H9 (cell line): ENCODE measurements around the gene LBH. TPM values are rescaled to one million over a fixed set of nuclear protein-coding genes. Genes with fewer than 3 reads are reported as not detected.

ENCODE experiments used
- DNase-seq: peaks from one replicate; pipeline ENCODE4 v3.0.0-alpha.2; 2017
- H2AFZ ChIP-seq: one replicate; pipeline ENCODE4 v1.6.1; 2013; ENCODE audit warnings: mild to moderate bottlenecking, low read length, control low read depth, moderate library complexity
- H2AK5ac ChIP-seq: 2 replicates; pipeline ENCODE4 v1.6.1; 2013; ENCODE audit warnings: low read length, control low read depth, mixed read lengths; ENCODE audit not compliant: insufficient read length
- H2BK120ac ChIP-seq: one replicate; pipeline ENCODE4 v1.6.1; 2013; ENCODE audit warnings: low read depth, mild to moderate bottlenecking, low read length, control low read depth, inconsistent platforms; ENCODE audit not compliant: poor library complexity, severe bottlenecking
- H2BK12ac ChIP-seq: 2 replicates; pipeline ENCODE4 v1.6.1; 2013; ENCODE audit warnings: low read length, control low read depth, mixed read lengths, low read depth; ENCODE audit not compliant: insufficient read length
- H2BK15ac ChIP-seq: 2 replicates; pipeline ENCODE4 v1.6.1; 2013; ENCODE audit warnings: low read depth, low read length, control low read depth
- H2BK20ac ChIP-seq: one replicate; pipeline ENCODE4 v1.6.1; 2013; ENCODE audit warnings: low read depth, mild to moderate bottlenecking, low read length, control low read depth, inconsistent platforms; ENCODE audit not compliant: poor library complexity, severe bottlenecking
- H2BK5ac ChIP-seq: 2 replicates; pipeline ENCODE4 v1.6.1; 2013; ENCODE audit warnings: low read length, control low read depth, mixed read lengths; ENCODE audit not compliant: insufficient read length
- H3K14ac ChIP-seq: 2 replicates; pipeline ENCODE4 v1.6.1; 2013; ENCODE audit warnings: low read length, control low read depth; ENCODE audit not compliant: insufficient read depth
- H3K18ac ChIP-seq: 2 replicates; pipeline ENCODE4 v1.6.1; 2013; ENCODE audit warnings: low read depth, mild to moderate bottlenecking, mixed read lengths, low read length, control low read depth; ENCODE audit not compliant: insufficient read length
- H3K23ac ChIP-seq: 2 replicates; pipeline ENCODE4 v1.6.1; 2013; ENCODE audit warnings: low read length, control low read depth, mixed read lengths, low read depth; ENCODE audit not compliant: insufficient read length
- H3K23me2 ChIP-seq: 2 replicates; pipeline ENCODE4 v1.6.1; 2013; ENCODE audit warnings: low read depth, mild to moderate bottlenecking, mixed read lengths, low read length, control low read depth; ENCODE audit not compliant: insufficient read length, poor library complexity, severe bottlenecking
- H3K27ac ChIP-seq: 2 replicates; pipeline ENCODE4 v1.5.1; 2013; ENCODE audit warnings: low read length, control low read depth, mixed read lengths, low read depth; ENCODE audit not compliant: insufficient read length
- H3K27me3 ChIP-seq: 2 replicates; pipeline ENCODE4 v1.6.1; 2013; ENCODE audit warnings: low read length, control low read depth, inconsistent platforms; ENCODE audit not compliant: insufficient read depth
- H3K4ac ChIP-seq: 2 replicates; pipeline ENCODE4 v1.6.1; 2013; ENCODE audit warnings: low read depth, mild to moderate bottlenecking, control low read depth, inconsistent platforms, low read length, moderate library complexity
- H3K4me1 ChIP-seq: 2 replicates; pipeline ENCODE4 v1.6.1; 2013; ENCODE audit warnings: low read length, control low read depth, inconsistent platforms; ENCODE audit not compliant: insufficient read depth
- H3K4me2 ChIP-seq: 2 replicates; pipeline ENCODE4 v1.6.1; 2013; ENCODE audit warnings: low read length, control low read depth, mixed read lengths; ENCODE audit not compliant: insufficient read length, insufficient read depth
- H3K56ac ChIP-seq: 2 replicates; pipeline ENCODE4 v1.6.1; 2013; ENCODE audit warnings: low read depth, mild to moderate bottlenecking, mixed read lengths, low read length, control low read depth; ENCODE audit not compliant: insufficient read length
- H3K79me1 ChIP-seq: 2 replicates; pipeline ENCODE4 v1.6.1; 2013; ENCODE audit warnings: low read depth, mild to moderate bottlenecking, moderate library complexity, low read length, control low read depth, inconsistent platforms; ENCODE audit not compliant: insufficient read depth, poor library complexity, severe bottlenecking
- H3K79me2 ChIP-seq: 2 replicates; pipeline ENCODE4 v1.6.1; 2013; ENCODE audit warnings: low read length, control low read depth, inconsistent platforms; ENCODE audit not compliant: insufficient read depth
- H3K9ac ChIP-seq: 2 replicates; pipeline ENCODE4 v1.6.1; 2013; ENCODE audit warnings: low read length, control low read depth, mixed read lengths; ENCODE audit not compliant: insufficient read length; ENCODE audit errors: extremely low read depth
- H3K9me3 ChIP-seq: one replicate; pipeline ENCODE4 v1.6.1; 2013; ENCODE audit warnings: low read depth, low read length, inconsistent platforms; ENCODE audit not compliant: control insufficient read depth
- H3T11ph ChIP-seq: one replicate; pipeline ENCODE4 v1.6.1; 2013; ENCODE audit warnings: mild to moderate bottlenecking, low read length, control low read depth, inconsistent platforms
- H4K20me1 ChIP-seq: one replicate; pipeline ENCODE4 v1.6.1; 2013; ENCODE audit not compliant: control insufficient read depth, insufficient read length, insufficient read depth
- H4K5ac ChIP-seq: 2 replicates; pipeline ENCODE4 v1.6.1; 2013; ENCODE audit warnings: low read depth, mild to moderate bottlenecking, mixed read lengths, low read length, control low read depth; ENCODE audit not compliant: insufficient read length
- H4K8ac ChIP-seq: replicated peaks from 2 replicates; pipeline ENCODE4 v1.6.1; 2013; ENCODE audit warnings: low read length, control low read depth, mixed read lengths, low read depth; ENCODE audit not compliant: insufficient read length
- H4K91ac ChIP-seq: 2 replicates; pipeline ENCODE4 v1.6.1; 2013; ENCODE audit warnings: low read depth, mild to moderate bottlenecking, moderate library complexity, mixed read lengths, low read length, control low read depth; ENCODE audit not compliant: insufficient read length
- H3K27ac Mint-ChIP-seq, 3 experiments: 2 replicates in 2 of 3; 3 replicates in 1 of 3; pipeline ENCODE4 v1.8.0; 2020 to 2021; ENCODE audit warnings: mixed read lengths in 3 of 3, mild to moderate bottlenecking in 1 of 3, moderate library complexity in 1 of 3
- H3K27me3 Mint-ChIP-seq: 2 replicates; pipeline ENCODE4 v1.8.0; 2021; ENCODE audit warnings: low read depth, mild to moderate bottlenecking, moderate library complexity, mixed read lengths
- H3K36me3 Mint-ChIP-seq, 3 experiments: 2 replicates in 2 of 3; 3 replicates in 1 of 3; pipeline ENCODE4 v1.8.0; 2020 to 2021; ENCODE audit warnings: low read depth in 3 of 3, mixed read lengths in 3 of 3; ENCODE audit not compliant: insufficient read depth in 1 of 3
- H3K4me1 Mint-ChIP-seq, 2 experiments: 2 replicates each; pipeline ENCODE4 v1.8.0; 2020; ENCODE audit warnings: mixed read lengths in 2 of 2
- H3K4me3 Mint-ChIP-seq, 2 experiments: 2 replicates in 1 of 2; 3 replicates in 1 of 2; pipeline ENCODE4 v1.8.0; 2020 to 2021; ENCODE audit warnings: mild to moderate bottlenecking in 2 of 2, mixed read lengths in 2 of 2, moderate library complexity in 1 of 2
- H3K9me3 Mint-ChIP-seq, 2 experiments: 2 replicates in 1 of 2; 3 replicates in 1 of 2; pipeline ENCODE4 v1.8.0; 2020; ENCODE audit warnings: mild to moderate bottlenecking in 2 of 2, mixed read lengths in 2 of 2, moderate library complexity in 1 of 2
- WGBS: extraction: QIAGEN DNeasy Blood & Tissue Kit; methylation state at CpG from one replicate; pipeline ENCODE4 v1.1.7; 2013; ENCODE audit warnings: missing lambda C conversion rate, low lambda C conversion rate, mixed read lengths; ENCODE audit not compliant: insufficient read length; ENCODE audit errors: extremely low coverage; 5-methylcytosine and 5-hydroxymethylcytosine counted together
- total RNA-seq: library from RNA; stranded (reverse); gene quantifications from 2 replicates; pipeline ENCODE4 v1.2.1, GENCODE V29; 2021
- TF ChIP-seq, protein P1 (sequence below): fragments of 200-600 bp; sonication (generic); conservative IDR thresholded peaks from 3 replicates; pipeline ENCODE4 v1.8.0; 2021; ENCODE audit warnings: antibody characterized with exemption, mild to moderate bottlenecking

Gene LBH
- total RNA-seq, 1 experiment from 2014 or later, result 53.0 TPM

DNA sequence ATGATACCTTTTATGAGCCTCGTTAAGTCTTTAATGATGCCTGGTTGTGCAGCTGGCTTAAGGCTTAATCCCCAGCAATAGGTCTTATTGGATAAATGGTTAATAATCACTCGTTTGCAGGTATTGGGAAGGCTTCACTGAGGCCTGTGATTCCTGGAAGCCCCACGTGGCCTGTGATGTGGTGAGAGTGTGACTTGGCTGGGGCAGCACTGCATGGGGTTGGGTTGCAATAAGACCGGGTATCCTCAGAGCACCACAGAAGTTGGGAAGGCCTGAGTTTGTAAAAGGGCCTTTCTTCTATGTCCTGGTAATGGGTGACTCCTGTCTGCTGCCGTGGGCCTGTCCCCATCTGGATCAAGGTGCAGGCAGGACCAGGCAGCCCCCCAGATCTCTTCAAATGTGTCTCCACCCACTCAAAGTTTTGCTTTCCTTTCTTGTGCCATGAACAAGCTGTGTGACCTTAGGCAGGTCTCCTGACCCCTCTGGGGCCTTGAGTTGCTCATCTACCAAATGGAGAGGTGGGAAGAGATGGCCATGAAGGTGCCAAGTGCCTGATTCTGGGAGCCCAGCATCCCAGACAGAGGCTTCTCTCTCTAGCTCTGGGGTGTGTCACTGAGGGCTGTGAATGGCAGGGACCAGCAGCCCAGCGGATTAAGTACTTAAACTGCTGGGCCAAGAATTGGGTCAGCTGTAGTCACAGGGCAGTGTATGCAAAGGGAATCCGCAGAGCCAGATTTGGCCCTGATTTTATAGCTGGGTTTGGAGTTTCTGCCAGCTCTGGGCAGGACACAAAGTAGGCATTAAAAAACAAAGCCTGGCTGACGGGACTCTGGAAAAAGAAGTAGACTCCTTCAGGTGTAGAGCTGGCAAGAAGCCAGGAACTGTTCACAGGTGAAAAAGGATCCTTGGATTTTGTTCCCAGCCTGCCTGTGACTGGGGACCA is 24.4 kb downstream of the LBH start:
- no peak overlapping the region for H2BK120ac ChIP-seq
- no peak overlapping the region for H2AK5ac ChIP-seq
- H3K23ac ChIP-seq, result no peak overlapping the region
- TF ChIP-seq, protein P1, sequence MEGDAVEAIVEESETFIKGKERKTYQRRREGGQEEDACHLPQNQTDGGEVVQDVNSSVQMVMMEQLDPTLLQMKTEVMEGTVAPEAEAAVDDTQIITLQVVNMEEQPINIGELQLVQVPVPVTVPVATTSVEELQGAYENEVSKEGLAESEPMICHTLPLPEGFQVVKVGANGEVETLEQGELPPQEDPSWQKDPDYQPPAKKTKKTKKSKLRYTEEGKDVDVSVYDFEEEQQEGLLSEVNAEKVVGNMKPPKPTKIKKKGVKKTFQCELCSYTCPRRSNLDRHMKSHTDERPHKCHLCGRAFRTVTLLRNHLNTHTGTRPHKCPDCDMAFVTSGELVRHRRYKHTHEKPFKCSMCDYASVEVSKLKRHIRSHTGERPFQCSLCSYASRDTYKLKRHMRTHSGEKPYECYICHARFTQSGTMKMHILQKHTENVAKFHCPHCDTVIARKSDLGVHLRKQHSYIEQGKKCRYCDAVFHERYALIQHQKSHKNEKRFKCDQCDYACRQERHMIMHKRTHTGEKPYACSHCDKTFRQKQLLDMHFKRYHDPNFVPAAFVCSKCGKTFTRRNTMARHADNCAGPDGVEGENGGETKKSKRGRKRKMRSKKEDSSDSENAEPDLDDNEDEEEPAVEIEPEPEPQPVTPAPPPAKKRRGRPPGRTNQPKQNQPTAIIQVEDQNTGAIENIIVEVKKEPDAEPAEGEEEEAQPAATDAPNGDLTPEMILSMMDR, result no peak
- H3K79me2 ChIP-seq, result no peaks in the 10 kb centered on the region
- H3K27me3 ChIP-seq, result no peaks in the 10 kb centered on the region
- Mint-ChIP-seq H3K36me3 (peaks cover 17 to 40% (median 32%) of the 10 kb centered on the region in 3 experiments; a peak in 6 of 7 replicates), H3K9me3 (no peaks in the 10 kb centered on the region), H3K27me3 (no peaks in the 10 kb centered on the region; the same call in 1 of the 2 replicates), H3K27ac (peak overlapping the region in 2 of 3 experiments; percentile 21 to 31; a peak in 2 of 7 replicates), H3K4me1 (peaks cover 0 to 9% of the 10 kb centered on the region in 2 experiments; a peak in 3 of 4 replicates), H3K4me3 (no peak overlapping the region; a peak in 1 of 5 replicates)
- no peak overlapping the region for H2BK15ac ChIP-seq
- no peaks in the 10 kb centered on the region for H3K79me1 ChIP-seq
- H3K23me2 ChIP-seq, result no peaks in the 10 kb centered on the region
- H3K4me2 ChIP-seq, result no peak overlapping the region
- no peak overlapping the region for H3K18ac ChIP-seq
- H2BK12ac ChIP-seq, result no peak overlapping the region
- no peaks in the 10 kb centered on the region for H4K20me1 ChIP-seq
- DNase-seq, result no peak
- H2AFZ ChIP-seq, result no peak overlapping the region
- no peak overlapping the region for H3K56ac ChIP-seq
- H2BK20ac ChIP-seq, result no peak overlapping the region
- H2BK5ac ChIP-seq, result no peak overlapping the region
- H3K4ac ChIP-seq, result no peak overlapping the region
- H4K91ac ChIP-seq, result no peak overlapping the region
- no peak overlapping the region for H3K9ac ChIP-seq
- no peaks in the 10 kb centered on the region for H3K4me1 ChIP-seq
- no peak overlapping the region for H3K27ac ChIP-seq
- no peak overlapping the region for H4K5ac ChIP-seq
- no peak overlapping the region for H3K14ac ChIP-seq
- H3K9me3 ChIP-seq, result no peaks in the 10 kb centered on the region
- H4K8ac ChIP-seq, result no peak overlapping the region
- no CpG with 5 or more reads among the region's 8 CpGs for WGBS
- H3T11ph ChIP-seq, result no peak overlapping the region
